RPMI8226 (cell line): ENCODE data around the gene DCST1.

Experiments used
- DNase-seq: peaks from one replicate; pipeline ENCODE4 v3.0.0-alpha.2; 2015

DCST1 gene

GRCh38 chr1:155057788-155058211 lies 24.2 kb downstream of the DCST1 start:
- DNase-seq = peak; percentile 39

- no peak for DNase-seq
These were observed 27.1 kb downstream of the DCST1 start for GRCh38 chr1:155060736-155061135.

- DNase-seq = peak; percentile 98
These were observed 27.9 kb downstream of the DCST1 start for GRCh38 chr1:155061381-155062150.

GRCh38 chr1:155062151-155062686 lies 28.6 kb downstream of the DCST1 start:
- DNase-seq = no peak

GRCh38 chr1:155062702-155063411 lies 29.2 kb downstream of the DCST1 start:
- peak; percentile 64 for DNase-seq

- DNase-seq = peak; percentile 95
These were observed 30.0 kb downstream of the DCST1 start, which contains the start of gene EFNA4 for GRCh38 chr1:155063550-155064110. Gene EFNA4, plus strand, starts transcription at chr1:155063740. Its CDS starts 84 bp downstream, at chr1:155063824.

- peak; percentile 75 for DNase-seq
These were observed 30.6 kb downstream of the DCST1 start for GRCh38 chr1:155064111-155064831.

GRCh38 chr1:155064832-155065429 lies 31.3 kb downstream of the DCST1 start:
- DNase-seq = no peak

- no peak for DNase-seq
These were observed 33.2 kb downstream of the DCST1 start for GRCh38 chr1:155066777-155067176.

- DNase-seq = no peak
These were observed 35.0 kb downstream of the DCST1 start for GRCh38 chr1:155068599-155068998.

- peak; percentile 77 for DNase-seq
These were observed 36.0 kb downstream of the DCST1 start for GRCh38 chr1:155069551-155070157.

GRCh38 chr1:155070158-155070621 lies 36.6 kb downstream of the DCST1 start:
- DNase-seq = no peak

GRCh38 chr1:155070721-155071569 lies 37.3 kb downstream of the DCST1 start:
- DNase-seq = peak; percentile 93

GRCh38 chr1:155071701-155072100 lies 38.1 kb downstream of the DCST1 start:
- DNase-seq = no peak

GRCh38 chr1:155072531-155073289 lies 39.1 kb downstream of the DCST1 start:
- DNase-seq = no peak

- DNase-seq = no peak
These were observed 40.0 kb downstream of the DCST1 start for GRCh38 chr1:155073377-155074242.

- no peak for DNase-seq
These were observed 41.9 kb downstream of the DCST1 start for GRCh38 chr1:155075535-155075934.

- no peak for DNase-seq
These were observed 42.7 kb downstream of the DCST1 start for GRCh38 chr1:155076371-155076770.

GRCh38 chr1:155077346-155077745 lies 43.7 kb downstream of the DCST1 start:
- peak; percentile 71 for DNase-seq
